Measurements from ENCODE around the gene OR56A5.
"Not testable (repeated sequence)": the region's sequence is repeated elsewhere in the genome, so short reads cannot be mapped to it uniquely, and the experiment has no call there.

OR56A5 gene

GRCh38 chr11:5968394-5968793 lies at the start of gene OR56A5:
Gene OR56A5 (minus strand): TSS chr11:5968494. CDS start chr11:5968494, 0 bp downstream.
- DNase-seq = no peak

GRCh38 chr11:6013042-6013441 lies 44.7 kb upstream of the OR56A5 start:
- DNase-seq = no peak

- DNase-seq = no peak
Measured at GRCh38 chr11:6012035-6012668, 43.9 kb upstream of the OR56A5 start.

- no peak for DNase-seq
Measured at GRCh38 chr11:6006846-6007245, 38.6 kb upstream of the OR56A5 start, which contains the start of gene OR56A4. Gene OR56A4 (minus strand): TSS chr11:6006946. CDS start chr11:6002992, 3,954 bp downstream.

GRCh38 chr11:6006395-6006794 lies 38.1 kb upstream of the OR56A5 start:
- no peak for DNase-seq

- no peak for DNase-seq
Measured at GRCh38 chr11:6002202-6002699, 34.0 kb upstream of the OR56A5 start.

GRCh38 chr11:5994791-5995190 lies 26.5 kb upstream of the OR56A5 start:
- no peak for DNase-seq

DNA sequence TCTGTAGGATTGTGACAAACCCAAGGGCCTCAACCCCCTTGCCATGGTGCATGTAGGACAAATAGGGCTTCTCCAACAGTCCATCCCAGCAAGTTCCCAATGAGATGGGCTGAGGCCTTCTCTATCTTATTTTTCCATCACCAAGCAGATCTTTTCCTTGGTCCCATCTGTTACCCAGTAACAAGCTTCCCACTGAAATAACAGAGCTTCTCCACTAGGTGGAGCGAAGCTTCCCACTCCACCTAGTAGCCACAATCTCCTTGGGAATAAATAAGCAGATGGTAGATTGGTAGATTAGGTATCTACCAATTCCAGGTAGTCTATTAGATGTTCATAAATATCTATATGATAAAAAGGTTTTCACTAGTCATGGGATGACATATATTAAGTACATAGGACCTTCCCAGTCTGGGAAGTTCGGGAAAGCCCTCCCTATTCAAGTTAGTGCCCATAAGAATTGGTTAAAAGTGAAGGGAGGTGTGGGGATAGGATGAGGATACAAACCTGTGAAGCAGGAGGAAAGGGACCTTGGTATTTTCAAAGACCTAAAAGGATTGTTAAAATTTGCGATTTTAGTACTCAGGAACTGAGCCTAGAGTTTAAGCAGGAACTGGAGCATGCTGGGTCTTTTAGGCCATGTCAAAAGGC lies 24.4 kb upstream of the OR56A5 start:
- no peak for DNase-seq

DNA sequence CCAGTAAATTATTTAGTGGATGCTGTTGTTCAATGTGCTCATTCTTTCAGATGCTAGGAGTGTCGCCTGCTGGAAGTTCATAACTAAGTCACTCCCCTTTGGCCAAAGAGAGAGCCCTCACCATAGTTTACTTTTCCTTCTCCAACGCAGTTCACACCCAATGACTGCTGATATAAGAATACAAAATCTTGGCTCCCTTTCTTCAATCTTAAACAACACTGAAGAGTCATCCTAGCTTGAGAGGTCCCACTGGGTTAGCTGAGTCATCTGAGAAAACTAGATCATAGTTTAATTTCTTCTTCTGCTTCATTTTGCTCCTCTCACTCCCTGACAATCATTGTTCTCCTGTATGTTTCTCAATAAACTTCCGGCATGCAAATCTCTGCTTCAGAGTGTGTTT lies 23.9 kb upstream of the OR56A5 start:
- DNase-seq = no peak

DNA sequence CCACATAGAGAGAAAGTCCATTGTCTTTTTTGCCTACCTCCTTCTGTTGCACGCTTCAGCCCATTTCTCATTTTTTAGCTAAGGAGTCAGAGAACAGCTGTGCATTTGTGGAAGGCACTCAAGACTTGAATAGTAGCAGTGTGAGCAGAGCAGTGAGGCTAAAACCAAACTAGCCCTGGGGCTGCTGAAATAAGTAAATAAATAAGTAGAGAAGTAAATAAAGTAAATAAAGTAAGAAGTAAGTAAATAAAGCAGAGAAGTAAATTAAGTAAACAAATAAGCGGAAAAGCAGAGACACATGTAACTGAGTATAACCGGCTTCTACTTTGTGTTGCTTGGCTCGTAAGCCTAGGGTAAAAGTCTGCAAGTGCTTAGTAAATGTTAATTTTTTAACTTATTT lies 20.9 kb upstream of the OR56A5 start:
- DNase-seq = no peak

- DNase-seq = no peak
Measured at GRCh38 chr11:5986885-5987284, 18.6 kb upstream of the OR56A5 start, which contains the start of gene OR52L1. Gene OR52L1 (minus strand): TSS chr11:5986985. CDS start chr11:5986930, 55 bp downstream.

DNA sequence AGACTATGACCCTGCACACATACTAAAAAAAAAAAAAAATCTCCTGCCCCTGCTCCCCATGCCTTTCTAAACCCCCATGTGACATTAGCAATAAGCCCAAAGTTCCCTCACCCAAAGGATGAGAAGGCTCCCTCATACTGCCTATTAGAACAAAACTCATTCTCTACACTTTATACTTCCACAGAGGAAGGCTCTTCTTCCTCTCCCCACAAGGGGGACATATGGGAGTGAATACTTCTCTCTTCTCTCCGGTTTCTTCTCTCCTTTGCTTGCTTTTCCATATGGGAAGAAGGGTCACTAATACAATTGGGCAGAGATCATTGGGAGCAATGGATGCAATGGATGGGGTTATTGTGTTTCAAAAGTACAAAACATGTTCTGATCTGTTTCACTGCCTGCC lies 15.1 kb upstream of the OR56A5 start:
- DNase-seq = no peak

- DNase-seq = no peak
Measured at GRCh38 chr11:5973530-5973929, 5.2 kb upstream of the OR56A5 start.

DNA sequence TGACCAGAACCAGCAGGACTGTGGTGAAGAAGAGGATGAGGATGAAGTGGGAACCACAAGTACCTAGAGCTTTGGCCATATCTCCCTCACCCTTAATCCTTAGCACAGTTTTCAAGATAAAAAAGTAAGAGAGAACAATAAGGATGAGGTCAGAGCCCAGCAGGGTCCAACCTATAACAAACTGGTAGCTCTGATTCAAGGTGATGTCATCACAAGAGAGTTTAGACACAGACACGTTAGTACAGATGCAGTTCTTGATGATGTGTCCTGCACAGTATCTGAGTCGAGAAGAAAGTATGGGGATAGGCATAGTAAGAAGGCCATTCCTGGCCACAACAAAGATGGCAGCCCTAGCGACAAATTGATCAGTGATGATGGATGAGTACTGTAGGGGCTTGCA lies 586 bp downstream of the OR56A5 start:
- no peak for DNase-seq

GRCh38 chr11:5966958-5967357 lies 1.3 kb downstream of the OR56A5 start:
- DNase-seq = no peak

- DNase-seq = not testable (repeated sequence)
Measured at GRCh38 chr11:5960704-5961320, 7.5 kb downstream of the OR56A5 start.

GRCh38 chr11:5955586-5955985 lies 12.7 kb downstream of the OR56A5 start:
- DNase-seq = no peak

- DNase-seq = no peak
Measured at GRCh38 chr11:5941951-5942350, 26.3 kb downstream of the OR56A5 start, which contains the start of gene OR56A3. Gene OR56A3 (plus strand): TSS chr11:5942251. CDS start chr11:5947347, 5,096 bp downstream.

- DNase-seq = no peak
Measured at GRCh38 chr11:5940748-5941147, 27.5 kb downstream of the OR56A5 start.

DNA sequence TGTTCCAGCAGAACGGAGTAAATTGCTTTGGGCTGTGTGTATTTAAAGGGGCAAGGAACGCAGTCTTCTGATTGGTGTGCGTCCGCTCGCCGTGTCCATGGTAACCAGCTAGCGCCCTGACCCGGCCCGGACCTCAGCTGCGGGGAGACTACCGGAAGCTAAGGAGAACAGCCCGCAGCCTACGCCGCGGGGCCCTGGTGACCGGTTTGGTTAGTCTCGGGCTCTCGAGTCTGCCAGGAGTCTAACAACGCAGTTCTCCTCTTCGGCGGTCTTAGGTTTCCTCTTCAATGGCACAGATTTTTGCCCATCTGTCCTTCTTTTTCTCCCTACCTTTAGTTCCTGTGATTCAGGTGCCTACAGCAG lies 29.7 kb downstream of the OR56A5 start:
- no peak for DNase-seq

DNA sequence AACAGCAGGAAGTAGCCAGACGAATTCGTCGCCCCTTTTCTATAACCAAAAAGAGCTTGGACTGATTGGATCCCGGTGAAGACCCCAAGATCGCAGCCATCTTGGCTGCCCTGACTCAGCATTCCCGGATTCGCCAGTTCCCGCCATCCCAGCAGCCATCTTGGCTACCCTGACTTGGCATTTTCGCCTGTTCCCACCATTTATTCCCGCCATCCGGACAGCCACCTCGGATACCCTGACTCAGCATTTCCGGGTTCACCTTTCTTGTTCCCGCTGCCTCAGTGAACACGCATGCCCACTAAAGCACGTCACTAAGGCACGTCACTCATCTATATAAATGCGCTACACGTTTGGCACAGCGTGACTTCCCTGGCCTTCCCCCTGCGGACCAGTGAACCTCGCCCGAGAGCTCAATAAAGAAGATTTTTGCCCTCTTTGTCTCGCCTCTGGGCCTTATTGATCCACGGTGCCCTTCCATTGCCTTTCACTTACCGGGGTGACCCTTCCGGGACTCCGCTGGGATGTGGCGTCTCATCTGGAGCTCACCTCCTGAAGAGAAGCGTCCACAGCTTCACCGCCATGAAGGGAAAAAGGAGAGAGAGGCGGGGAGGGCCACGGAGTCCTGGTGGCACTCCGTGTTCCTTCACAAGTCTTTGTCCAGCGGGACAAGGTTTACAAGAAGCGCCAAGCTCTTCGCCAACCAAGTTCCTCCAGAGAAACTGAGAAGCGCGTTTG lies 30.3 kb downstream of the OR56A5 start:
- no peak for DNase-seq

- no peak for DNase-seq
Measured at GRCh38 chr11:5933116-5933515, 35.2 kb downstream of the OR56A5 start.

DNA sequence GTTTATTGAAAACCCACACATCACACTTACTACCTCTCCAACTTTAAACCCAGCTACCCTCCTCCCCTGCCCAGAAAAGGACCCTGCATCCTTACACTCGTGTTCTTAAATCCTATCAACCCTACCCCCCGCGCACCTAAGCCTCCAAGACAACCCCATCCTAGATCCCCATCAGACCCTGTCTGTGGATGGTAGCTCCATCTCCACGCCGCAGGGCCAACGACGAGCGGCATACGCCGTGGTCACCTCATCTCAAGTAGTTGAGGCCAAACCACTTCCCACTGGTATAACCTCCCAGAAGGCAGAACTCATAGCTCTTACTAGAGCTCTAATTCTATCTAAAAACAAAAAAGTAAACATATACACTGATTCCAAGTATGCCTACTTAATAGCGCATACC lies 35.6 kb downstream of the OR56A5 start:
- DNase-seq = no peak

Measured in activated effector memory CD4-positive, alpha-beta T cell treated with Interleukin-2 at 50 U/mL for 16 hours (primary cell).